Fibroblast of lung (primary cell): Measurements from ENCODE around the gene ITGA5. TPM values are rescaled to one million over a fixed set of nuclear protein-coding genes. Genes with fewer than 3 reads are reported as not detected.

Source experiments
- DNase-seq, 2 donors: peaks; one replicate each; pipeline versions ENCODE4 v3.0.0 to v3.0.0-alpha.2; 2010; ENCODE audit warnings: low read depth in 2 of 2
- H2AFZ ChIP-seq: 2 replicates; pipeline ENCODE4 v1.5.1; 2012; ENCODE audit warnings: low read length, control low read depth, inconsistent platforms
- H3K27ac ChIP-seq: 2 replicates; pipeline ENCODE4 v1.5.1; 2011; ENCODE audit warnings: low read length, control low read depth; ENCODE audit not compliant: insufficient read depth
- H3K27me3 ChIP-seq: 2 replicates; pipeline ENCODE4 v1.5.1; 2011; ENCODE audit warnings: mild to moderate bottlenecking, low read length; ENCODE audit not compliant: control insufficient read depth, insufficient read depth
- H3K36me3 ChIP-seq: 2 replicates; pipeline ENCODE4 v1.5.1; 2011; ENCODE audit warnings: low read length; ENCODE audit not compliant: control insufficient read depth, insufficient read depth
- H3K4me1 ChIP-seq: 2 replicates; pipeline ENCODE4 v1.5.1; 2011; ENCODE audit warnings: low read length; ENCODE audit not compliant: control insufficient read depth, insufficient read depth; ENCODE audit errors: extremely low read depth
- H3K4me2 ChIP-seq: 2 replicates; pipeline ENCODE4 v1.5.1; 2011; ENCODE audit warnings: low read length, control low read depth; ENCODE audit not compliant: insufficient read depth; ENCODE audit errors: extremely low read depth
- H3K4me3 ChIP-seq, 4 experiments: fragments of 200-600 bp in 1 of 4; sonication (generic) in 1 of 4; replicated peaks in 1 of 4; 2 replicates each; pipeline ENCODE4 v1.5.1; 2011 to 2016; ENCODE audit warnings: low read length in 4 of 4, low read depth in 3 of 4, mild to moderate bottlenecking in 3 of 4, control low read depth in 2 of 4, inconsistent platforms in 1 of 4, mixed read lengths in 1 of 4; ENCODE audit not compliant: insufficient read depth in 1 of 4; ENCODE audit errors: control extremely low read depth in 1 of 4
- H3K79me2 ChIP-seq: 2 replicates; pipeline ENCODE4 v1.5.1; 2012; ENCODE audit warnings: mild to moderate bottlenecking, low read length, inconsistent platforms; ENCODE audit not compliant: control insufficient read depth, insufficient read depth
- H3K9ac ChIP-seq: 2 replicates; pipeline ENCODE4 v1.5.1; 2011; ENCODE audit warnings: mild to moderate bottlenecking, low read length, control low read depth; ENCODE audit not compliant: insufficient read depth
- H3K9me3 ChIP-seq: 2 replicates; pipeline ENCODE4 v1.5.1; 2012; ENCODE audit warnings: low read depth, low read length; ENCODE audit not compliant: control insufficient read depth, insufficient read depth
- H4K20me1 ChIP-seq: 2 replicates; pipeline ENCODE4 v1.5.1; 2011; ENCODE audit warnings: low read length; ENCODE audit not compliant: control insufficient read depth, insufficient read depth; ENCODE audit errors: extremely low read depth
- EZH2 ChIP-seq: IDR thresholded peaks from 2 replicates; pipeline ENCODE4 v1.5.1; 2012; ENCODE audit warnings: low read length, control low read depth, mild to moderate bottlenecking; ENCODE audit errors: missing control alignments
- polyA plus RNA-seq, 2 donors: library from polyadenylated mRNA; depleted of rRNA in 1 of 2; stranded (reverse) in 1 of 2; unstranded in 1 of 2; fragments of >200 nt; gene quantifications; 2 replicates each; pipeline ENCODE4 v1.2.1, GENCODE V29; 2011 to 2012; ENCODE audit warnings: missing spikeins in 1 of 2
- total RNA-seq: library from RNA; depleted of rRNA; stranded (reverse); fragments of >200 nt; gene quantifications from 2 replicates; pipeline ENCODE4 v1.2.1, GENCODE V29; 2014
- TF ChIP-seq, protein P1 (sequence below), 2 donors: IDR thresholded peaks in 1 of 2; conservative IDR thresholded peaks in 1 of 2; 1 replicate in 1 of 2; 2 replicates in 1 of 2; pipeline ENCODE4 v1.5.1; 2011 to 2012; ENCODE audit warnings: low read length in 2 of 2, control low read depth in 1 of 2, inconsistent platforms in 1 of 2, low read depth in 1 of 2, mild to moderate bottlenecking in 1 of 2

Gene ITGA5
- total and polyA plus RNA-seq, 2 donors (not counting 1 experiment from before 2014, with no cell fraction given) = 199 to 232 TPM

DNA sequence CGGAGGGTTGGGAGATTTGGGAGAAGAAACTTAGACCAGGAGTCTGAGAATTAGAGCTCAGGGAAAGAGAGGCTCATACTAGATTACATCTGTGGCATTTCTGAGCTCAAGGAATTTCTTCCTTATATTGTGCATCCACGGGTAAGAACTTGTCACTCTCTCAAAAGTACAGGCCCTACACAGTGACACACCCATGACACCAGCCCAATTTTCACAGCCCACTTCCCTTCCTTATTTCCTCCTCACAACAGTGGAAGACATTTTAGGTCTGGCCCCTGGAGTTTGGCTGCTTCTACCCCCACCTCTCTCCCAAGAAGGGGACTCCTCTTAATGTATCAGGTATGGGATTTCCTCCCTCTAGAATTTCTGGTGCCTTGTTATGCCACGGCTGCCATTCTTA lies 25.3 kb downstream of the ITGA5 start:
- TF ChIP-seq, protein P1, sequence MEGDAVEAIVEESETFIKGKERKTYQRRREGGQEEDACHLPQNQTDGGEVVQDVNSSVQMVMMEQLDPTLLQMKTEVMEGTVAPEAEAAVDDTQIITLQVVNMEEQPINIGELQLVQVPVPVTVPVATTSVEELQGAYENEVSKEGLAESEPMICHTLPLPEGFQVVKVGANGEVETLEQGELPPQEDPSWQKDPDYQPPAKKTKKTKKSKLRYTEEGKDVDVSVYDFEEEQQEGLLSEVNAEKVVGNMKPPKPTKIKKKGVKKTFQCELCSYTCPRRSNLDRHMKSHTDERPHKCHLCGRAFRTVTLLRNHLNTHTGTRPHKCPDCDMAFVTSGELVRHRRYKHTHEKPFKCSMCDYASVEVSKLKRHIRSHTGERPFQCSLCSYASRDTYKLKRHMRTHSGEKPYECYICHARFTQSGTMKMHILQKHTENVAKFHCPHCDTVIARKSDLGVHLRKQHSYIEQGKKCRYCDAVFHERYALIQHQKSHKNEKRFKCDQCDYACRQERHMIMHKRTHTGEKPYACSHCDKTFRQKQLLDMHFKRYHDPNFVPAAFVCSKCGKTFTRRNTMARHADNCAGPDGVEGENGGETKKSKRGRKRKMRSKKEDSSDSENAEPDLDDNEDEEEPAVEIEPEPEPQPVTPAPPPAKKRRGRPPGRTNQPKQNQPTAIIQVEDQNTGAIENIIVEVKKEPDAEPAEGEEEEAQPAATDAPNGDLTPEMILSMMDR (conservative IDR thresholded peaks at IDR 0.05 in 1 of 2, IDR thresholded peaks at IDR 0.05 in 1 of 2; ENCODE audit: low read depth in 1 of 2, low read length in 2 of 2) = no peak
- TF ChIP-seq EZH2 = no peak
- H3K9ac ChIP-seq = no peak overlapping the region
- H3K4me1 ChIP-seq = no peaks in the 10 kb centered on the region
- H4K20me1 ChIP-seq = no peaks in the 10 kb centered on the region
- no peak for DNase-seq
- no peak overlapping the region for H2AFZ ChIP-seq
- H3K4me3 ChIP-seq = no peak overlapping the region
- H3K27ac ChIP-seq = no peak overlapping the region
- H3K36me3 ChIP-seq = peaks cover 21% of the 10 kb centered on the region
- no peaks in the 10 kb centered on the region for H3K9me3 ChIP-seq
- H3K79me2 ChIP-seq = no peaks in the 10 kb centered on the region
- no peak overlapping the region for H3K4me2 ChIP-seq
- no peaks in the 10 kb centered on the region for H3K27me3 ChIP-seq

DNA sequence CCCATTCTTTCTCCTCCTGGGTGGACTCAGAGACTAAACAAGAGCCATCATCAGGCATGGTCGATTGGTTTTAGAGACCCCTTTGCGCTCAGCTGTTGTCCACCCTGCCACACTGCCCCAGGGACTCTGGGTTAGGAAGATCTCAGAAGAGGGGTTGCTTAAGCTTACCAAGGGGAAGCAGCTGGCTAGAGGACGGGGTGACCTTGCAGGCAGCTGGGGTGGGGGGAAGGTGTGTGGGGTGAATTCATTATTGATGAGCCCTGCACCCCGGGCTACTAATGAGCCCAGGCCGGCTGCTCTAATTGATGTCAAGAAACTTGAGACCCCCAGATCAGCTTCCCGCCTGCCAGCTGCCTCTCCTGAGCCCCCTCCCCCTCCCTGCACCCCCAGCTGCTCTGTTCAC lies 25.9 kb downstream of the ITGA5 start:
- no peaks in the 10 kb centered on the region for H3K9me3 ChIP-seq
- H3K4me2 ChIP-seq = no peak overlapping the region
- TF ChIP-seq EZH2 = no peak
- TF ChIP-seq, protein P1 (conservative IDR thresholded peaks at IDR 0.05 in 1 of 2, IDR thresholded peaks at IDR 0.05 in 1 of 2; ENCODE audit: low read depth in 1 of 2, low read length in 2 of 2) = no peak
- no peak overlapping the region for H2AFZ ChIP-seq
- peaks cover 16% of the 10 kb centered on the region for H3K36me3 ChIP-seq
- H3K27me3 ChIP-seq = no peaks in the 10 kb centered on the region
- no peak overlapping the region for H3K9ac ChIP-seq
- no peaks in the 10 kb centered on the region for H3K79me2 ChIP-seq
- no peak for DNase-seq
- H3K27ac ChIP-seq = no peak overlapping the region
- H3K4me1 ChIP-seq = no peaks in the 10 kb centered on the region
- no peaks in the 10 kb centered on the region for H4K20me1 ChIP-seq
- no peak overlapping the region for H3K4me3 ChIP-seq

DNA sequence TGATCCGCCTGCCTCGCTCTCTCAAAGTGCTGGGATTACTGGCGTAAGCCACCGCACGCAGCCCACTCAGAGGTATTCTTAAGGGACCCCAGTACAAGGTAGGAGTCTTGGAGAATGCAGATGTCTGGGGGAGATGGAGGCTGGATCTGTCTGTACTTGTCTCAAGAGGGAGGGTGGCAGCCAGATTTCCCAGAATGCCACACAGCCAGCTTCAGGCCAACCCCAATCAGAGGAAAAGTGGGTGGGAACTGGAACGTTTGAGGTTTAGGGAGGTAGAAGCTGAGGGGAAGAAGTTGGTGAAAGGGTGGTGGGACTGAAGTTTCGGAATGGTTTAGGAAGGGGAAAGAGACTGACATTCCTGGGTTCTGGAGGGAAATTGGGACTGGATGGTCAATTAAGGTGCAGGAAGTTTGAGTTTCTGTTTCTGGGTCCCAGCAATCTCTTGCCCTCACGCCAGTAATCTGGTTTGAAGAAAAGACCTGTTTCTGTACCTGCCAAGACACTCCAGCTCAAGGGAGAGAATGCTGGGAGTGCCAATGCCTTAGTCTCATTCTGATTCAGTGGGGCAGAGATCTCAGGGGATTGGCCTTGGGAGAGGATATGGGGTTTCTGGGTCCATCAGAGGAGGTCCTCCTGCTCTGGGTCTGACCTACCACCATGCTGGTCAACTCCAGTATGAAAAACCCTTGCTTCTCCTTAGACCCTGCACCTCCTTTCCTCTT lies 26.4 kb downstream of the ITGA5 start:
- TF ChIP-seq EZH2 = no peak
- TF ChIP-seq, protein P1 (conservative IDR thresholded peaks at IDR 0.05 in 1 of 2, IDR thresholded peaks at IDR 0.05 in 1 of 2; ENCODE audit: low read depth in 1 of 2, low read length in 2 of 2) = no peak
- no peak overlapping the region for H3K4me3 ChIP-seq
- H2AFZ ChIP-seq = no peak overlapping the region
- no peak for DNase-seq
- no peaks in the 10 kb centered on the region for H3K27me3 ChIP-seq
- no peak overlapping the region for H3K27ac ChIP-seq
- no peak overlapping the region for H3K9ac ChIP-seq
- H3K9me3 ChIP-seq = no peaks in the 10 kb centered on the region
- no peak overlapping the region for H3K4me2 ChIP-seq
- no peaks in the 10 kb centered on the region for H3K4me1 ChIP-seq
- H3K36me3 ChIP-seq = peaks cover 12% of the 10 kb centered on the region
- no peaks in the 10 kb centered on the region for H4K20me1 ChIP-seq
- no peaks in the 10 kb centered on the region for H3K79me2 ChIP-seq
